Hepatocyte (in vitro differentiated cells): ENCODE measurements around the gene FXYD5. TPM values are rescaled to one million over a fixed set of nuclear protein-coding genes. Genes with fewer than 3 reads are reported as not detected.

Experiments
- DNase-seq: peaks from one replicate; pipeline ENCODE4 v3.0.0-alpha.2; 2016; ENCODE audit warnings: low spot score
- H2AFZ ChIP-seq: fragments of 200-600 bp; sonication (generic); 2 replicates; pipeline ENCODE4 v1.6.0; 2016; ENCODE audit warnings: antibody characterized with exemption, mild to moderate bottlenecking
- H3K27ac ChIP-seq: fragments of 200-600 bp; sonication (generic); 2 replicates; pipeline ENCODE4 v1.5.1; 2016; ENCODE audit warnings: mild to moderate bottlenecking
- H3K27me3 ChIP-seq: fragments of 200-600 bp; sonication (generic); 2 replicates; pipeline ENCODE4 v1.6.1; 2016
- H3K36me3 ChIP-seq: fragments of 200-600 bp; sonication (generic); replicated peaks from 2 replicates; pipeline ENCODE4 v1.5.1; 2016; ENCODE audit warnings: low read depth; ENCODE audit not compliant: insufficient read depth
- H3K4me1 ChIP-seq: fragments of 200-600 bp; sonication (generic); 2 replicates; pipeline ENCODE4 v1.5.1; 2016; ENCODE audit warnings: mild to moderate bottlenecking, moderate library complexity; ENCODE audit not compliant: insufficient read depth
- H3K4me2 ChIP-seq: fragments of 200-600 bp; sonication (generic); 2 replicates; pipeline ENCODE4 v1.6.0; 2016
- H3K4me3 ChIP-seq: fragments of 200-600 bp; sonication (generic); 2 replicates; pipeline ENCODE4 v1.5.1; 2016; ENCODE audit warnings: mild to moderate bottlenecking
- H3K79me2 ChIP-seq: fragments of 200-600 bp; sonication (generic); 2 replicates; pipeline ENCODE4 v1.6.0; 2017; ENCODE audit warnings: mild to moderate bottlenecking
- H3K9me2 ChIP-seq: fragments of 200-600 bp; sonication (generic); replicated peaks from 2 replicates; pipeline ENCODE4 v1.6.0; 2017; ENCODE audit warnings: mild to moderate bottlenecking; ENCODE audit not compliant: insufficient read depth
- H3K9me3 ChIP-seq: fragments of 200-600 bp; sonication (generic); 2 replicates; pipeline ENCODE4 v1.5.1; 2016; ENCODE audit warnings: low read depth, mild to moderate bottlenecking
- H4K20me1 ChIP-seq: fragments of 200-600 bp; sonication (generic); 2 replicates; pipeline ENCODE4 v1.6.0; 2016; ENCODE audit warnings: mild to moderate bottlenecking; ENCODE audit not compliant: insufficient read depth, poor library complexity, severe bottlenecking
- CTCF ChIP-seq: fragments of 200-600 bp; sonication (generic); IDR thresholded peaks from 2 replicates; pipeline ENCODE4 v1.5.1; 2016; ENCODE audit warnings: antibody characterized with exemption, mild to moderate bottlenecking; ENCODE audit not compliant: poor library complexity
- EZH2 ChIP-seq: fragments of 200-600 bp; sonication (generic); IDR thresholded peaks from 2 replicates; pipeline ENCODE4 v1.6.1; 2016; ENCODE audit warnings: antibody characterized with exemption, mild to moderate bottlenecking, borderline replicate concordance
- EZH2phosphoT487 ChIP-seq: fragments of 200-600 bp; sonication (generic); IDR thresholded peaks from one replicate; pipeline ENCODE4 v1.6.1; 2018; ENCODE audit warnings: antibody characterized with exemption, mild to moderate bottlenecking, low read depth, moderate library complexity; ENCODE audit not compliant: unreplicated experiment, severe bottlenecking
- WGBS: methylation state at CpG from one replicate; pipeline ENCODE4 v1.1.6; 2016; ENCODE audit warnings: low lambda C conversion rate; ENCODE audit errors: missing lambda C conversion rate; 5-methylcytosine and 5-hydroxymethylcytosine counted together
- polyA plus RNA-seq: library from polyadenylated mRNA; unstranded; fragments of >200 nt; fragmentation: Nextera tagmentation; extraction: Ambion mirVana; gene quantifications from 2 replicates; pipeline ENCODE4 v1.2.1, GENCODE V29; 2016
- total RNA-seq: library from RNA; depleted of rRNA; stranded (reverse); fragments of >200 nt; gene quantifications from 2 replicates; pipeline ENCODE4 v1.2.3, GENCODE V29; 2014

FXYD5 gene
- total and polyA plus RNA-seq, 2 experiments from 2014 or later: 36.4 to 81.1 TPM

- Histone ChIP-seq H3K36me3 (no peaks in the 10 kb centered on the region), H3K4me1 (no peaks in the 10 kb centered on the region), H3K9me3 (no peaks in the 10 kb centered on the region), H2AFZ (no peak overlapping the region), H3K27ac (no peak overlapping the region), H3K4me2 (no peak overlapping the region), H3K27me3 (peaks cover 6% of the 10 kb centered on the region), H3K9me2 (no peaks in the 10 kb centered on the region), H4K20me1 (no peaks in the 10 kb centered on the region), H3K4me3 (no peak overlapping the region), H3K79me2 (no peaks in the 10 kb centered on the region)
- 86% methylated on average over 9 of the region's 9 CpGs for WGBS
- TF ChIP-seq CTCF: no peak
- no peak for TF ChIP-seq EZH2phosphoT487
- no peak for TF ChIP-seq EZH2
- no peak for DNase-seq
Observed at GRCh38 chr19:35160629-35161433, 6.3 kb downstream of the FXYD5 start.

GRCh38 chr19:35161434-35161743 lies 6.9 kb downstream of the FXYD5 start:
- no peak overlapping the region for H3K4me3 ChIP-seq
- H3K36me3 ChIP-seq: no peaks in the 10 kb centered on the region
- H3K79me2 ChIP-seq: no peaks in the 10 kb centered on the region
- no peak overlapping the region for H3K27ac ChIP-seq
- no peak overlapping the region for H2AFZ ChIP-seq
- H3K27me3 ChIP-seq: peaks cover under 1% of the 10 kb centered on the region
- TF ChIP-seq CTCF (no peak), EZH2phosphoT487 (no peak), EZH2 (no peak)
- H3K9me2 ChIP-seq: no peaks in the 10 kb centered on the region
- H3K4me2 ChIP-seq: no peak overlapping the region
- no peaks in the 10 kb centered on the region for H3K9me3 ChIP-seq
- 88% methylated on average over 2 of the region's 2 CpGs for WGBS
- DNase-seq: no peak
- no peaks in the 10 kb centered on the region for H3K4me1 ChIP-seq
- H4K20me1 ChIP-seq: no peaks in the 10 kb centered on the region

- no peak overlapping the region for H3K27ac ChIP-seq
Observed at GRCh38 chr19:35162471-35163326, 8.2 kb downstream of the FXYD5 start.

More at GRCh38 chr19:35162471-35163326, 8.2 kb downstream of the FXYD5 start:
- Histone ChIP-seq H3K9me3 (no peaks in the 10 kb centered on the region), H3K4me2 (no peak overlapping the region), H2AFZ (no peak overlapping the region), H3K9me2 (no peaks in the 10 kb centered on the region), H3K36me3 (no peaks in the 10 kb centered on the region), H3K4me3 (no peak overlapping the region), H3K27me3 (no peaks in the 10 kb centered on the region), H3K4me1 (no peaks in the 10 kb centered on the region), H4K20me1 (no peaks in the 10 kb centered on the region), H3K79me2 (no peaks in the 10 kb centered on the region)
- TF ChIP-seq EZH2phosphoT487 (no peak), CTCF (no peak), EZH2 (no peak)
- DNase-seq: no peak
- 75% methylated on average over 6 of the region's 6 CpGs for WGBS
